ENCODE data around the gene ZNF358.

Gene ZNF358

DNA sequence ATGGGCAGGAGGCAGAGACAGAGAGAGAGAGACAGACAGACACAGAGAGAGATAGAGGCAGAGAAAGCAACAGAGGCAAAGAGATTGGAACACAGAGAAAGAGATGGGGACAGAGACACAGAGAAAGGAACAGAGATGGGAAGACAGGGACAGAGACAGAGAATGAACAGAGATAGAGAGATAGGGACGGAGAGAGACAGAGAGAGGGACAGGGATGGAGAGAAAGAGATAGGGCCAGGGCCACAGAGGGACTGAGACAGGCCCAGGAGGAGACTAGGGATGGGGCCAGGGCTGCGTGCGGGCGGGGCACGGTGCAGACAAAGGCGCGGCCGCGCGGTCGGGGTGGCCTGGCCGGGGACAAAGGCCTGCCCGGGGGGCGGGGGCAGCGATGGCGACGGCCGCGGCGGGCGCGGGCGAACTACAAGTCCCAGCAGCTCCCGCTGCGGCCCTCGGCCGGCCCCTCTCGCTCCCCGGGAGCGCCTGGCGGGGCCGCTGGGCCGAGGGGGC is at the start of gene ZNF358:
ZNF358 (plus strand) TSS at position 459 of the 507 bp plus-strand sequence. CDS start 3,140 bp downstream, outside the sequence.
- no peak for DNase-seq

GRCh38 chr19:7467009-7467989 is 48.6 kb upstream of the ZNF358 start:
- no peak for DNase-seq

DNA sequence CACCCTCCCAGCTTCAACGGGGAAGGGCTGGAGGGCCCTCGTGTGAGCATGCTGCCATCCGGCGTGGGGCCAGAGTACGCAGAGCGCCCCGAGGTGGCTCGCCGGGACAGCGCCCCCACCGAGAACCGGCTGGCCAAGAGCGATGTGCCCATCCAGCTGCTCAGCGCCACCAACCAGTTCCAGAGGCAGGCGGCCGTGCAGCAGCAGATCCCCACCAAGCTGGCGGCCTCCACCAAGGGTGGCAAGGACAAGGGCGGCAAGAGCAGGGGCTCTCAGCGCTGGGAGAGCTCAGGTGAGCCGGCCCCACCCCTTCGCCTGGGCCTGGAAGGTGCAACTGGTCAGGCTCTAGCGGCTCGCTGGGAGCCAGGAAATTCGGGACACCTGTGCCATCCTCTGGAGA is 47.1 kb upstream of the ZNF358 start:
- DNase-seq, result no peak

DNA sequence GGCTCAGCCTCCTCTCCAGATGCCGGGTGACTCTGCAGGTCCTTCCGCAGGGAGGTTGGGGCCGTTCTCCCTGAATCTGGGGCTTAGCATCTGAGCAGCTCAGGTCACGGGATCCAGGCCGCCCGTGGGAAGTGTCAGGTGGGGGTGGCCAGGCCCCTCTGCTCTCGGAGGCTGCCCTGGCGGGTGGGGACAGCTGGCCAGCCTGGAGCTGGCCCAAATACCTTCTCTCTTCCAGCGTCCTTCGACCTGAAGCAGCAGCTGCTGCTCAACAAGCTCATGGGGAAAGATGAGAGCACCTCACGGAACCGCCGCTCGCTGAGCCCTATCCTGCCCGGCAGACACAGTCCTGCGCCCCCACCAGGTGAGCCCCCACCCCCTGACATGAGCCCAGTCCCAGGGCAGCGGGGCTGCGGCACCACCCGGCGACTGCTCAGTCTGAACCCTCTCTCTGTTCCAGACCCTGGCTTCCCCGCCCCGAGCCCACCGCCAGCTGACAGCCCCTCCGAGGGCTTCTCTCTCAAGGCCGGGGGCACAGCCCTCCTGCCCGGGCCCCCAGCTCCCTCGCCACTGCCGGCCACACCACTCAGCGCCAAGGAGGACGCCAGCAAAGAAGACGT is 46.1 kb upstream of the ZNF358 start:
- no peak for DNase-seq

- DNase-seq, result no peak
Observed at GRCh38 chr19:7470540-7471305, 45.2 kb upstream of the ZNF358 start.

DNA sequence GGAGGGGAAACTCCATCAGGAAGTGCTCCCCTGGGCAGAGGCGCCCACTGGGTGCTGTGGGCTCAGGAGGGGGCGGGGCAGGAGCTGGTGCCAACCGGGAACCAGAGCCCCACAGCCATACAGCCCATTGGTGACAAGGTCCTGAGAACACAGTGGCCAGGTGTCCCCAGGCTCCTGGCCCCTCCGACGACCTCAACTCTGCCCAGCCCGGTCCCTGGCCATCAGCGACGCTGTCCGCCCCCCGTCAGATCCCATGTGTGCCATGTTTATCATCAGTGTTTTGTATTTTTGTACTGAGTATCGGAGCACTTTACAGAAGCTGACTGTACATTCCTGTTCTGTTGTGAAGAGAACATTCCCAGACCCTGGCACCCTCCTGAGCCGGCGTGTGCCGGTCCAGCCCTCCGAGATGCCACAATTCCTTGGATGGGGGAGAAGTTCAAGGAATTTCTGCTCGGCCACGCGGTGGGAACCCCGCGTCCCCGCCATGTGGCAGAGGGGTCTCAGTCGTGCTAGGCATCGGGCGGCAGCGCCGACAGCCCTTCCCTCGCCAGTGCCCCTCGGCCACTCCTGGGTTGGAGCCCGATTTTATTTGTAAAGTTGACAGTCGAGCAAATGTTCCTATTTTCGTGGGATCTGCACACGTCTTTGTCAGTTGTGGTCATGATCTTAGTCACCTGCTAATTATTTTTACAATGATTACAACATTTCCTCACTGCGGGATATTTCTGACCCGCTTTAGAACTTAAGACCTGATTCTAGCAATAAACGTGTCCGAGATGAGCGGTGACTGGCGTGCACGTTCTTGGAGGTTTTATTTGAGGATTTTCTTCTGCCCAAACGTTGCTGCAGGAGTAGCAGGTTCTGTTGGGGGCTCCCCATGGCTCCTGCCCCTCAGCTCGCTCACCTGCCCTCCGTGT is 43.9 kb upstream of the ZNF358 start:
- DNase-seq, result no peak

DNA sequence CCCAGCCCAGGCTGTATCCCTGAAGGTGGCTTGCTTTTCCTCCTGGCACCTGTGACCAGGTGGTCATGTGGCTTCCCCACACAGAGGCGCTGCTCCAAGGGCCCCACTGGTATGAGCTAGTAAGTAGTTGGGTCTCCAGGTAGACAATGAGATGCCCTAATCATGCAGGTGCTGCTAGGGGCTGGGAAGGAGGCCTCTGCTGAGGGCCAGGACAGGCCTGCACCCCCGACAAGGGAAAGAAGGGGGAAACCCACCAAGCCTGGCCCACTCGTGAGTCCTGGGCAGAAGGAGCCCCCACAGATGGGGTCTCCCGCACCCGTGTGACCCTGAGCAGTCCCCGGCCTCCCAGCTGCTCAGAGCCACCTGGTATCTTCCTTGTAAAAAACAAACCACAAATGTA is 40.2 kb upstream of the ZNF358 start:
- DNase-seq, result no peak

DNA sequence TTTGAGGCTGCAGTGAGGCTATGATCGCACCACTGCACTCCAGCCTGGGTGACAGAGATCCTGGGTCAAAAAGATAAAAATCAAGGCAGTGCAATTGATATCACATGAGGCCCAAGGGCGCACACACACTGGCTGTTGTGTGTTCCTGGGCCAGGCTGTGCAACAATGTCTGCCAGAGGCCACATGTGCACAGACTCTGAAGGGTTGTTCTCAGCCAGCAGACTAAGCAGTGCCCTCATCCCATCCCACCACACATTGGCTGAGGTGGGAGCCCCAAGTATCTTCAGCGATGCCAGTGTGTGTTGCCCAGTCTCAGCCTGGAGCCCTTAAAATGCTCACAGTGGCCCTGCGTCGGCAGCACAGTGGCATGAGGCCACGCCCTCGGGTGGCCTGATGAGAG is 39.7 kb upstream of the ZNF358 start:
- no peak for DNase-seq

DNA sequence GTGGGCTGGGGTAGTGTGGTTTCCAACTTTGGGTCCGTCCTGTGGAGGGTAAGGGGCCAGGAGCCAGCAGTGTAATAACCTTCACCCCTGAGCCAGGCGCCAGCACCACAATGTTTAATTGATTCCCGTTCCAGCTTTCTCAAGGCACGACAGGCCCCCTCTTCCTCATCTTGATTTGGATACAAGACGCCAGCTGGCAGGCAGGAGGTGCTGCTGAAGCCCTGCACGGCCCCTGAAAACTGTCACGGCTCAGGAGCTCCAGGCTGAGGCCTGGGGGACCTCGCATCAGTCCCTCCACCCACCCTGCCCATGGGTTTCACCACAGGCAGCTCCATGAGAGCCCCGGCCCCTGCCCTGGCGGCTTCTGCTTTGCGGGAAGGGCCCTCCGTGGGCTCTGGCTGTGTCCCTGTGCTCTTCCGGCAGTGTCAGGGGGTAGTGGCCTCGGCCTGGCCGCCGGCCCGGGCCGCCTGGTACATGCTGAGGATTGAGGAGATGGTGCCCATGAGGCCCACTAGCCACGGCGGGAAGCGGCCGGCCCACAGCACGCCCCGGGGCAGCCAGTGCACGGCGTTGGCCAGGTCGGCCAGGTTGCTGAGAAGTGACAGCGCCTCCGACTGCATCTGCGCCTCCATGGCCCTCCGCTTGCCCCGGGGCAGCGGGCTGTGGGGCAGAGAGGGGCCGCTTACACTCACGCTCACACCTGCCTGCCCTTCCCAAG is 39.0 kb upstream of the ZNF358 start:
- DNase-seq, result no peak

- no peak for DNase-seq
Observed at GRCh38 chr19:7477758-7478157, 38.1 kb upstream of the ZNF358 start.

- DNase-seq, result no peak
Observed at GRCh38 chr19:7478173-7478842, 37.6 kb upstream of the ZNF358 start.

- no peak for DNase-seq
Observed at GRCh38 chr19:7478843-7479227, 37.1 kb upstream of the ZNF358 start.

- no peak for DNase-seq
Observed at GRCh38 chr19:7480222-7480969, 35.5 kb upstream of the ZNF358 start.

DNA sequence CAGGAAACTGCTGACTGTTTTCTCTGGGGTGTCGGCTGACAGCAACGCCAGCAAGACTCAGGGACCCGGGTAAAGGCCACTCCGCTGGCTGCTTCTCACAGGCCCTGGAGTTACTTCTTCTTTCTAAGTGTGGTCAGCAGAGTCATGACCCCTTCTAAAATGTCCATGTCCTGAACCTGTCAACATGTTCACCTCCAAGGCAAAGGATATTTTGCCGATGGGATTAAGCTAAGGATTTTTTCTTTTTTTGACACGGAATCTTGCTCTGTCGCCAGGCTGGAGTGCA is 35.0 kb upstream of the ZNF358 start:
- DNase-seq, result no peak

GRCh38 chr19:7482584-7483439 is 33.1 kb upstream of the ZNF358 start:
- DNase-seq, result no peak

GRCh38 chr19:7483720-7484201 is 32.1 kb upstream of the ZNF358 start:
- DNase-seq, result no peak

DNA sequence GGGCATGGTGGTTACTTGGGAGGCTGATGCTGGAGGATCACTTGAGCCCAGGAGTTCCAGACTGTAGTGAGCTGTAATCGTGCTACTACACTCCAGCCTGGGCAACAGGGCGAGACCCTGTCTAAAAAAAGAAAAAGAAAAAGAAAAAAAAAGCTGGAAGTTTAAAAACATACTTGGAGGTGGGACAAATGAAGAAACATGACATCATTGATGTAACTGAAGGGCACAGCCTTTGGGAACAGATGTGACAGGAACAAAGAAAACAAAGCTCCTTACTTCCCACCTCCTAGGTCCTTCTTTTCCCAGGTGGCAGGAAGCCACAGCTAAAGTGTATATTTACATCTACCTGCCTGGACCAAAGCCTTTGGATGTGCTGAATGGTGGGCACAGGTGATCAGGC is 29.0 kb upstream of the ZNF358 start:
- no peak for DNase-seq

DNA sequence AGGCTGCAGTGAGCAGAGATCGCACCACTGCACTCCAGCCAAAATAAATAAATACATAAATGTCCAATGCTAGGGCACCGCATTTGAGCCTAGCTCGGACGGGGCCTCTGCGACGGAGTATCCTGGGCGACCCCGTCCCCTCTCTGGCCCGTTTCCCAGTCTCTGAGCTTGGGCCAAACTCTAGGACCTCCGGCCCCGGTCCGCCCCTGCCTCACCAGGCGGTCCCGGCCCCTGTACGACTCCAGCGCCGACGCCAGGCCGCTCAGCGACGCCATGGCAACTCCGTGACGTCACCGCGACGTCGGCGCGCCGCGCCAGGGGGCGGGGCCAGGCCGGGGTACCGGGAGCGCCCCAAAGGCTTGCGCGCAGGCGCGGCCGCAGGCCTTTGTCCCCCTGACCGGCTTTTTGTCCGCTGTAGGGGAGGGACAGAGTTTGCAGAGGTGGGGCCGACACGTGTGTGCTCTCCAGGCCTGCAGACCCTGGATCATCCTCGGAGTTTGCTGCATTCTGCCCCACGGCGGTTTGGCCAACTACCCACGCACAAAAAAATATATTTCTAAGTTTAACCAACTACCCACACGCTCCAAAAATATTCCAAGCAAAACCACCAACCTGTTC is 27.1 kb upstream of the ZNF358 start, which contains the start of gene PEX11G:
PEX11G (minus strand) TSS at position 300 of the 618 bp plus-strand sequence; CDS start at position 275, 25 bp downstream.
- DNase-seq, result peak; percentile 82

Data from stimulated activated naive CD4-positive, alpha-beta T cell treated with Interleukin-2 at 50 U/mL for 16 hours (primary cell).